ENCODE data around the gene PFKFB2.

The PFKFB2 gene

GRCh38 chr1:207088161-207088560, 35.1 kb downstream of the PFKFB2 start:
- TF ChIP-seq CTCF (IDR thresholded peaks at IDR 0.05): no peak
- peaks cover 9% of the 10 kb centered on the region for H3K4me1 Mint-ChIP-seq
- DNase-seq: no peak
- no peaks in the 10 kb centered on the region for H3K9me3 Mint-ChIP-seq
- H3K4me3 Mint-ChIP-seq: no peak overlapping the region
- H3K27me3 Mint-ChIP-seq (ENCODE audit: low read depth, poor library complexity): peaks cover 17% of the 10 kb centered on the region
- H3K36me3 Mint-ChIP-seq (ENCODE audit: low read depth): no peaks in the 10 kb centered on the region
- no peak overlapping the region for H3K27ac Mint-ChIP-seq

- no peak for TF ChIP-seq CTCF (IDR thresholded peaks at IDR 0.05)
- DNase-seq: no peak
- Mint-ChIP-seq H3K27me3 (ENCODE audit: low read depth, poor library complexity) (peaks cover 15% of the 10 kb centered on the region), H3K27ac (no peak within 1 kb of the TSS), H3K4me1 (peaks cover 8% of the 10 kb centered on the region), H3K9me3 (no peaks in the 10 kb centered on the region), H3K4me3 (no peak within 1 kb of the TSS), H3K36me3 (ENCODE audit: low read depth) (no peaks in the 10 kb centered on the region)
These were observed 35.9 kb downstream of the PFKFB2 start, which contains the start of gene C4BPB for GRCh38 chr1:207088701-207089626. C4BPB (plus strand) TSS chr1:207088860; CDS start chr1:207089532, 672 bp downstream.

GRCh38 chr1:207089627-207090355, 36.7 kb downstream of the PFKFB2 start:
- TF ChIP-seq CTCF (IDR thresholded peaks at IDR 0.05): no peak
- H3K4me3 Mint-ChIP-seq: no peak overlapping the region
- H3K36me3 Mint-ChIP-seq (ENCODE audit: low read depth): no peaks in the 10 kb centered on the region
- no peak for DNase-seq
- no peaks in the 10 kb centered on the region for H3K9me3 Mint-ChIP-seq
- H3K4me1 Mint-ChIP-seq: no peaks in the 10 kb centered on the region
- peaks cover 15% of the 10 kb centered on the region for H3K27me3 Mint-ChIP-seq (ENCODE audit: low read depth, poor library complexity)
- no peak overlapping the region for H3K27ac Mint-ChIP-seq

- Mint-ChIP-seq H3K27ac (no peak overlapping the region), H3K27me3 (ENCODE audit: low read depth, poor library complexity) (peaks cover 16% of the 10 kb centered on the region)
These were observed 38.3 kb downstream of the PFKFB2 start for GRCh38 chr1:207091200-207091908.

GRCh38 chr1:207093944-207094343, 40.9 kb downstream of the PFKFB2 start:
- Mint-ChIP-seq H3K36me3 (ENCODE audit: low read depth) (no peaks in the 10 kb centered on the region), H3K4me3 (no peak overlapping the region), H3K9me3 (peaks cover 12% of the 10 kb centered on the region), H3K27me3 (ENCODE audit: low read depth, poor library complexity) (peaks cover 11% of the 10 kb centered on the region), H3K27ac (no peak overlapping the region), H3K4me1 (no peaks in the 10 kb centered on the region)
- DNase-seq: no peak
- no peak for TF ChIP-seq CTCF (IDR thresholded peaks at IDR 0.05)

More at GRCh38 chr1:207091200-207091908, 38.3 kb downstream of the PFKFB2 start:
- no peak for DNase-seq
- Mint-ChIP-seq H3K4me1 (no peaks in the 10 kb centered on the region), H3K4me3 (no peak overlapping the region), H3K36me3 (ENCODE audit: low read depth) (no peaks in the 10 kb centered on the region), H3K9me3 (peaks cover under 1% of the 10 kb centered on the region)
- no peak for TF ChIP-seq CTCF (IDR thresholded peaks at IDR 0.05)
